Measurements from ENCODE around the gene SUCO. TPM values are rescaled to one million over a fixed set of nuclear protein-coding genes. Genes with fewer than 3 reads are reported as not detected.

Gene SUCO
- total RNA-seq, 1 donor from 2014 or later = 35.2 TPM

GRCh38 chr1:172567720-172568119 lies 34.8 kb downstream of the SUCO start:
- no peak for DNase-seq (ENCODE audit: low spot score)
- no peaks in the 10 kb centered on the region for H3K4me1 Mint-ChIP-seq (ENCODE audit: low read depth)
- H3K9me3 Mint-ChIP-seq (ENCODE audit: low read depth) = no peaks in the 10 kb centered on the region
- no peak overlapping the region for H3K4me3 Mint-ChIP-seq (ENCODE audit: unreplicated experiment)
- no peaks in the 10 kb centered on the region for H3K27me3 Mint-ChIP-seq (ENCODE audit: low read depth)
- peaks cover 10% of the 10 kb centered on the region for H3K36me3 Mint-ChIP-seq (ENCODE audit: low read depth)
- no peak for TF ChIP-seq CTCF (IDR thresholded peaks at IDR 0.05)
- H3K27ac Mint-ChIP-seq (ENCODE audit: unreplicated experiment) = no peak overlapping the region

GRCh38 chr1:172574080-172574479 lies 41.1 kb downstream of the SUCO start:
- no peak for TF ChIP-seq CTCF (IDR thresholded peaks at IDR 0.05)
- peaks cover 19% of the 10 kb centered on the region for H3K36me3 Mint-ChIP-seq (ENCODE audit: low read depth)
- no peak overlapping the region for H3K27ac Mint-ChIP-seq (ENCODE audit: unreplicated experiment)
- H3K27me3 Mint-ChIP-seq (ENCODE audit: low read depth) = no peaks in the 10 kb centered on the region
- H3K9me3 Mint-ChIP-seq (ENCODE audit: low read depth) = no peaks in the 10 kb centered on the region
- H3K4me1 Mint-ChIP-seq (ENCODE audit: low read depth) = no peaks in the 10 kb centered on the region
- no peak overlapping the region for H3K4me3 Mint-ChIP-seq (ENCODE audit: unreplicated experiment)
- DNase-seq (ENCODE audit: low spot score) = no peak

GRCh38 chr1:172578586-172578985 lies 45.6 kb downstream of the SUCO start:
- Mint-ChIP-seq H3K4me3 (ENCODE audit: unreplicated experiment) (no peak overlapping the region), H3K4me1 (ENCODE audit: low read depth) (peaks cover 17% of the 10 kb centered on the region), H3K9me3 (ENCODE audit: low read depth) (no peaks in the 10 kb centered on the region), H3K36me3 (ENCODE audit: low read depth) (peaks cover 17% of the 10 kb centered on the region), H3K27ac (ENCODE audit: unreplicated experiment) (no peak overlapping the region), H3K27me3 (ENCODE audit: low read depth) (no peaks in the 10 kb centered on the region)
- DNase-seq (ENCODE audit: low spot score) = no peak
- TF ChIP-seq CTCF (IDR thresholded peaks at IDR 0.05) = no peak

GRCh38 chr1:172581273-172581672 lies 48.3 kb downstream of the SUCO start:
- Mint-ChIP-seq H3K9me3 (ENCODE audit: low read depth) (no peaks in the 10 kb centered on the region), H3K27ac (ENCODE audit: unreplicated experiment) (peak overlapping the region; percentile 10), H3K4me3 (ENCODE audit: unreplicated experiment) (no peak overlapping the region), H3K4me1 (ENCODE audit: low read depth) (peaks cover 29% of the 10 kb centered on the region), H3K36me3 (ENCODE audit: low read depth) (peaks cover 12% of the 10 kb centered on the region), H3K27me3 (ENCODE audit: low read depth) (no peaks in the 10 kb centered on the region)
- no peak for DNase-seq (ENCODE audit: low spot score)
- TF ChIP-seq CTCF (IDR thresholded peaks at IDR 0.05) = no peak

GRCh38 chr1:172581779-172582178 lies 48.8 kb downstream of the SUCO start:
- Mint-ChIP-seq H3K36me3 (ENCODE audit: low read depth) (peaks cover 12% of the 10 kb centered on the region), H3K4me3 (ENCODE audit: unreplicated experiment) (no peak overlapping the region), H3K4me1 (ENCODE audit: low read depth) (peaks cover 29% of the 10 kb centered on the region), H3K27me3 (ENCODE audit: low read depth) (no peaks in the 10 kb centered on the region), H3K27ac (ENCODE audit: unreplicated experiment) (no peak overlapping the region), H3K9me3 (ENCODE audit: low read depth) (no peaks in the 10 kb centered on the region)
- TF ChIP-seq CTCF (IDR thresholded peaks at IDR 0.05) = no peak
- DNase-seq (ENCODE audit: low spot score) = no peak

Data from chondrocyte (in vitro differentiated cells).